IMR-90 (cell line): Measurements from ENCODE around the gene MARS1. TPM values are rescaled to one million over a fixed set of nuclear protein-coding genes. Genes with fewer than 3 reads are reported as not detected.

Experiments
- ATAC-seq: fragments of 200-7000 bp; cut with Tn5 transposase; 2 replicates; pipeline ENCODE4 v1.9.1; 2020; ENCODE audit warnings: low read depth, mild to moderate bottlenecking, moderate library complexity
- BruUV-seq: library from RNA; stranded (reverse); fragments of 400-500 nt; replicated peaks from 2 replicates; lab custom pipeline; 2021; lab: Mats Ljungman, UMichigan
- CTCF ChIA-PET: fragments of 300-600 bp; formaldehyde crosslinking; extraction: SDS; loops from one replicate; lab custom pipeline; 2021; ENCODE audit warnings: antibody characterized with exemption; lab: Yijun Ruan, JAX
- POLR2A ChIA-PET: fragments of 300-600 bp; sonication (Branson Sonifier 250); formaldehyde crosslinking; loops from one replicate; lab custom pipeline; 2022; ENCODE audit warnings: antibody characterized with exemption; ENCODE audit not compliant: unreplicated experiment; lab: Charles Lee
- DNase-seq: peaks from one replicate; pipeline ENCODE4 v3.0.0; 2013
- H2AFZ ChIP-seq: replicated peaks from 2 replicates; pipeline ENCODE3; 2013; ENCODE audit warnings: low read length, mild to moderate bottlenecking; ENCODE audit not compliant: poor library complexity
- H2AK5ac ChIP-seq: 2 replicates; pipeline ENCODE4 v1.6.1; 2013; ENCODE audit warnings: low read depth, low read length, inconsistent platforms
- H2AK9ac ChIP-seq: replicated peaks from 2 replicates; pipeline ENCODE3; 2013; ENCODE audit warnings: mild to moderate bottlenecking, low read depth, low read length, moderate library complexity; ENCODE audit not compliant: poor library complexity
- H2BK120ac ChIP-seq: 2 replicates; pipeline ENCODE4 v1.6.1; 2013; ENCODE audit warnings: low read depth, low read length, inconsistent platforms
- H2BK15ac ChIP-seq: 3 replicates; pipeline ENCODE4 v1.6.1; 2013; ENCODE audit warnings: low read depth, low read length, inconsistent platforms
- H2BK20ac ChIP-seq: 2 replicates; pipeline ENCODE4 v1.6.1; 2013; ENCODE audit warnings: low read depth, mild to moderate bottlenecking, inconsistent platforms, low read length, moderate library complexity
- H2BK5ac ChIP-seq: 2 replicates; pipeline ENCODE4 v1.6.1; 2013; ENCODE audit warnings: mild to moderate bottlenecking, low read depth, low read length, inconsistent platforms; ENCODE audit not compliant: poor library complexity, severe bottlenecking
- H3K14ac ChIP-seq: replicated peaks from 2 replicates; pipeline ENCODE4 v1.6.1; 2013; ENCODE audit warnings: low read depth, low read length, inconsistent platforms
- H3K18ac ChIP-seq: 2 replicates; pipeline ENCODE4 v1.6.1; 2013; ENCODE audit warnings: low read depth, low read length, control low read depth
- H3K23ac ChIP-seq: 2 replicates; pipeline ENCODE4 v1.6.1; 2013; ENCODE audit warnings: low read depth, low read length, inconsistent platforms
- H3K27ac ChIP-seq: 2 replicates; pipeline ENCODE4 v1.5.1; 2013; ENCODE audit warnings: mild to moderate bottlenecking, control low read depth, low read length; ENCODE audit not compliant: insufficient read depth
- H3K27me3 ChIP-seq: 2 replicates; pipeline ENCODE4 v1.6.1; 2013; ENCODE audit warnings: low read length; ENCODE audit not compliant: control insufficient read depth, insufficient read depth
- H3K36me3 ChIP-seq: 2 replicates; pipeline ENCODE4 v1.6.1; 2013; ENCODE audit warnings: low read length, mixed read lengths; ENCODE audit not compliant: control insufficient read depth, insufficient read depth
- H3K4ac ChIP-seq: 2 replicates; pipeline ENCODE4 v1.6.1; 2013; ENCODE audit warnings: low read depth, low read length, inconsistent platforms
- H3K4me1 ChIP-seq: 2 replicates; pipeline ENCODE4 v1.6.1; 2013; ENCODE audit warnings: low read length, mixed read lengths; ENCODE audit not compliant: control insufficient read depth, insufficient read depth
- H3K4me2 ChIP-seq: 2 replicates; pipeline ENCODE4 v1.6.1; 2013; ENCODE audit warnings: low read depth, mild to moderate bottlenecking, control low read depth, low read length, moderate library complexity
- H3K4me3 ChIP-seq: 2 replicates; pipeline ENCODE4 v1.5.1; 2013; ENCODE audit warnings: low read depth, mild to moderate bottlenecking, control low read depth, low read length, moderate library complexity; ENCODE audit not compliant: insufficient read depth
- H3K56ac ChIP-seq: 2 replicates; pipeline ENCODE4 v1.6.1; 2013; ENCODE audit warnings: low read length, inconsistent platforms; ENCODE audit not compliant: insufficient read depth; ENCODE audit errors: extremely low read depth
- H3K79me1 ChIP-seq, 2 experiments: 2 replicates each; pipeline ENCODE4 v1.6.1; 2013; ENCODE audit warnings: low read length in 2 of 2, inconsistent platforms in 1 of 2, low read depth in 1 of 2
- H3K9ac ChIP-seq: 2 replicates; pipeline ENCODE4 v1.6.1; 2013; ENCODE audit warnings: low read depth, low read length, control low read depth
- H3K9me1 ChIP-seq: 2 replicates; pipeline ENCODE4 v1.6.1; 2013; ENCODE audit warnings: low read length, inconsistent platforms; ENCODE audit not compliant: insufficient read depth
- H3K9me3 ChIP-seq: 2 replicates; pipeline ENCODE4 v1.6.1; 2013; ENCODE audit warnings: low read length; ENCODE audit not compliant: control insufficient read depth, insufficient read depth
- H4K20me1 ChIP-seq: 2 replicates; pipeline ENCODE4 v1.6.1; 2013; ENCODE audit warnings: low read length, inconsistent platforms; ENCODE audit not compliant: insufficient read depth
- H4K5ac ChIP-seq: 2 replicates; pipeline ENCODE4 v1.6.1; 2013; ENCODE audit warnings: mild to moderate bottlenecking, low read depth, low read length, control low read depth
- H4K8ac ChIP-seq, 2 experiments: 2 replicates each; pipeline ENCODE4 v1.6.1; 2013; ENCODE audit warnings: low read depth in 2 of 2, low read length in 2 of 2, control low read depth in 1 of 2, inconsistent platforms in 1 of 2
- H4K91ac ChIP-seq: 2 replicates; pipeline ENCODE4 v1.6.1; 2013; ENCODE audit warnings: low read depth, low read length, inconsistent platforms; ENCODE audit not compliant: insufficient read depth
- CHD1 ChIP-seq: IDR thresholded peaks from 2 replicates; pipeline ENCODE4 v1.6.1; 2012; ENCODE audit warnings: low read depth, low read length, improper control_type of control experiment
- RFX5 ChIP-seq: IDR thresholded peaks from 2 replicates; pipeline ENCODE4 v1.8.0; 2012; ENCODE audit warnings: low read depth, mild to moderate bottlenecking, low read length, moderate library complexity
- WGBS, 2 experiments: methylation state at CpG; one replicate each; pipeline versions ENCODE4 v1.1.5 to v1.1.7; 2013; ENCODE audit warnings: missing lambda C conversion rate in 2 of 2; ENCODE audit not compliant: insufficient read length in 1 of 2; ENCODE audit errors: extremely low coverage in 2 of 2; 5-methylcytosine and 5-hydroxymethylcytosine counted together
- dilution Hi-C: fragments of 300-500 bp; cut with HindIII; formaldehyde crosslinking; loops from one replicate; pipeline ENCODE4 v1.14.3; 2018; ENCODE audit warnings: low sequenced_read_pairs; ENCODE audit not compliant: unreplicated experiment
- in situ Hi-C: fragments of 300-500 bp; cut with MboI; formaldehyde crosslinking; loops from 3 replicates; pipeline ENCODE4 v1.14.3; 2019; ENCODE audit warnings: low sequenced_read_pairs, inconsistent platforms, mixed read lengths
- intact Hi-C: fragments of 100-400 bp; cut with micrococcal nuclease; formaldehyde crosslinking; loops from 2 replicates; pipeline ENCODE4 v1.10.0; 2022
- polyA plus RNA-seq, 3 experiments: library from polyadenylated mRNA; depleted of rRNA; stranded (reverse); fragments of >200 nt; gene quantifications; 2 replicates each; pipeline ENCODE4 v1.2.3, GENCODE V29; 2012; ENCODE audit warnings: low replicate concordance in 1 of 3
- total RNA-seq: library from RNA; depleted of rRNA; stranded (reverse); fragments of >200 nt; gene quantifications from 2 replicates; pipeline ENCODE4 v1.2.3, GENCODE V29; 2012

Gene MARS1
- total and polyA plus RNA-seq, 2 of the 4 experiments (the other 2 are of a cell fraction): 156 to 164 TPM

DNA sequence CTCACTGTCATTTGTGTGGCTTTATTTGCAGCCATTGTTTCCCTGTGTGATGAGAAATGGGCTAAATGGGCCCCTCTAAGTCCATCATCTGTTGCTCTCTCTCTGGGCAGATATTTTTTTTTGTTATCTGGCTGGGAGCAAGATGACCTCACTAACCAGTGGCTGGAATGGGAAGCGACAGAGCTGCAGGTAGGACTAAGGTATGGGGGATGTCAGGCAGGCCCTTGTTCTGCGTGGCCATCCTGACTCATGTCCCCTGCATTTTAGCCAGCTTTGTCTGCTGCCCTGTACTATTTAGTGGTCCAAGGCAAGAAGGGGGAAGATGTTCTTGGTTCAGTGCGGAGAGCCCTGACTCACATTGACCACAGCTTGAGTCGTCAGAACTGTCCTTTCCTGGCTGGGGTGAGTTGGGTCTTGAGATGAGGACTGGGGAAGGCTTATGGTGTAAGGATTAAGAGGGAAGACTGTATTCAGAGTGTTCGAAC lies 1.3 kb downstream of the MARS1 start:
- H2BK20ac ChIP-seq: no peak overlapping the region
- in situ Hi-C loops (no loop called here), dilution Hi-C loops (no loop called here), intact Hi-C loops (no loop called here)
- peak overlapping the region; percentile 96 for H2AK9ac ChIP-seq
- peak overlapping the region; percentile 95 for H3K14ac ChIP-seq
- H3K9me3 ChIP-seq: no peaks in the 10 kb centered on the region
- peaks cover 23% of the 10 kb centered on the region; the same call in 1 of the 2 replicates for H4K20me1 ChIP-seq
- peak overlapping the region; percentile 89 for H3K4me3 ChIP-seq
- ATAC-seq: no peak
- no peak overlapping the region; a peak in 1 of 4 replicates for H4K8ac ChIP-seq
- peaks cover 33 to 51% of the 10 kb centered on the region in 2 experiments for H3K79me1 ChIP-seq
- no peak overlapping the region for H4K5ac ChIP-seq
- no peak overlapping the region; the same call in 1 of the 2 replicates for H3K56ac ChIP-seq
- CTCF ChIA-PET: no interaction called here
- H2BK120ac ChIP-seq: no peak overlapping the region
- peak overlapping the region; percentile 14; the same call in 1 of the 2 replicates for H3K27ac ChIP-seq
- no peaks in the 10 kb centered on the region for H3K27me3 ChIP-seq
- H2BK5ac ChIP-seq: no peak overlapping the region
- peak overlapping the region; percentile 88 for H3K4me2 ChIP-seq
- H4K91ac ChIP-seq: no peak overlapping the region
- no TSS peak for BruUV-seq
- peaks cover 15% of the 10 kb centered on the region for H3K9me1 ChIP-seq
- H3K9ac ChIP-seq: peak overlapping the region; percentile 99
- peaks cover 6% of the 10 kb centered on the region for H3K4me1 ChIP-seq
- H3K18ac ChIP-seq: no peak overlapping the region
- H2AFZ ChIP-seq: peak overlapping the region; percentile 43
- peak overlapping the region; percentile 93 for H2AK5ac ChIP-seq
- WGBS, 2 experiments: 83% methylated on average over 1 of the region's 5 CpGs; no CpG with 5 or more reads in 1 of the 2 experiments
- no peak overlapping the region for H3K4ac ChIP-seq
- POLR2A ChIA-PET: no interaction called here
- TF ChIP-seq RFX5 (0 out of 2 replicates have a peak, but pooled peaks have one; percentile 64), CHD1 (no peak)
- H3K36me3 ChIP-seq: peaks cover 31% of the 10 kb centered on the region
- H3K23ac ChIP-seq: peak overlapping the region; percentile 99
- no peak overlapping the region for H2BK15ac ChIP-seq
- DNase-seq: peak; percentile 55
